ENCODE data around the gene ARHGEF19.
A peak's percentile ranks its signal among the peaks of the same experiment; 100 is the strongest.
"Not testable (repeated sequence)": the region's sequence is repeated elsewhere in the genome, so short reads cannot be mapped to it uniquely, and the experiment has no call there.

Gene ARHGEF19

GRCh38 chr1:16178596-16179497 lies 33.6 kb downstream of the ARHGEF19 start:
- no peak for DNase-seq

GRCh38 chr1:16177306-16177705 lies 35.1 kb downstream of the ARHGEF19 start:
- DNase-seq, result no peak

GRCh38 chr1:16176653-16177052 lies 35.8 kb downstream of the ARHGEF19 start:
- DNase-seq, result no peak

GRCh38 chr1:16175610-16176553 lies 36.6 kb downstream of the ARHGEF19 start:
- no peak for DNase-seq

GRCh38 chr1:16174886-16175598 lies 37.4 kb downstream of the ARHGEF19 start:
- no peak for DNase-seq

GRCh38 chr1:16174261-16174868 lies 38.1 kb downstream of the ARHGEF19 start:
- DNase-seq, result no peak

- DNase-seq, result no peak
Measured at GRCh38 chr1:16173447-16174260, 38.8 kb downstream of the ARHGEF19 start.

- DNase-seq, result no peak
Measured at GRCh38 chr1:16172964-16173446, 39.4 kb downstream of the ARHGEF19 start.

- DNase-seq, result no peak
Measured at GRCh38 chr1:16172218-16172830, 40.1 kb downstream of the ARHGEF19 start.

GRCh38 chr1:16171314-16172151 lies 40.9 kb downstream of the ARHGEF19 start:
- DNase-seq, result no peak

GRCh38 chr1:16170283-16170673 lies 42.2 kb downstream of the ARHGEF19 start:
- no peak for DNase-seq

- no peak for DNase-seq
Measured at GRCh38 chr1:16168622-16169360, 43.7 kb downstream of the ARHGEF19 start.

GRCh38 chr1:16168144-16168495 lies 44.3 kb downstream of the ARHGEF19 start:
- not testable (repeated sequence) for DNase-seq

GRCh38 chr1:16167331-16168143 lies 44.9 kb downstream of the ARHGEF19 start:
- DNase-seq, result peak; percentile 61 to 62

- no peak for DNase-seq
Measured at GRCh38 chr1:16166117-16166516, 46.3 kb downstream of the ARHGEF19 start.

GRCh38 chr1:16165548-16165947 lies 46.9 kb downstream of the ARHGEF19 start:
- DNase-seq, result no peak

GRCh38 chr1:16165073-16165364 lies 47.4 kb downstream of the ARHGEF19 start:
- DNase-seq, result no peak

- peak in 1 of 2 experiments; percentile 23 for DNase-seq
Measured at GRCh38 chr1:16164213-16165072, 48.0 kb downstream of the ARHGEF19 start.

Data from stimulated activated CD4-positive, alpha-beta T cell treated with anti-CD3 and anti-CD28 coated beads, Interleukin-4, amount 100 ng/mL, for 4 hours (primary cell).